Activated naive CD4-positive, alpha-beta T cell treated with anti-CD3 and anti-CD28 coated beads, Interleukin-2, amount 50 U/mL, for 24 hours (primary cell): ENCODE results near the gene MYO16.

Experiments
- H3K27ac Mint-ChIP-seq: one replicate; pipeline ENCODE4 v1.8.0; 2021; ENCODE audit warnings: mild to moderate bottlenecking, mixed read lengths
- H3K27me3 Mint-ChIP-seq: one replicate; pipeline ENCODE4 v1.8.0; 2021; ENCODE audit warnings: mixed read lengths
- H3K36me3 Mint-ChIP-seq: one replicate; pipeline ENCODE4 v1.8.0; 2021; ENCODE audit warnings: mixed read lengths
- H3K4me1 Mint-ChIP-seq: one replicate; pipeline ENCODE4 v1.8.0; 2021; ENCODE audit warnings: mixed read lengths
- H3K4me3 Mint-ChIP-seq: one replicate; pipeline ENCODE4 v1.8.0; 2021; ENCODE audit warnings: mild to moderate bottlenecking, mixed read lengths
- H3K9me3 Mint-ChIP-seq: one replicate; pipeline ENCODE4 v1.8.0; 2021; ENCODE audit warnings: mixed read lengths

The MYO16 gene

GRCh38 chr13:109158383-109158782 lies 529.0 kb downstream of the MYO16 start:
- Mint-ChIP-seq H3K4me3 (no peak overlapping the region), H3K36me3 (no peaks in the 10 kb centered on the region), H3K4me1 (no peaks in the 10 kb centered on the region), H3K27ac (no peak overlapping the region), H3K27me3 (peaks cover 2% of the 10 kb centered on the region), H3K9me3 (no peaks in the 10 kb centered on the region)

- no peak overlapping the region for H3K27ac Mint-ChIP-seq
These were observed 530.4 kb downstream of the MYO16 start for GRCh38 chr13:109159650-109160309.

GRCh38 chr13:109160357-109160756 lies 530.9 kb downstream of the MYO16 start:
- no peaks in the 10 kb centered on the region for H3K36me3 Mint-ChIP-seq
- H3K4me3 Mint-ChIP-seq: no peak overlapping the region
- no peaks in the 10 kb centered on the region for H3K4me1 Mint-ChIP-seq
- H3K27me3 Mint-ChIP-seq: peaks cover 2% of the 10 kb centered on the region
- H3K27ac Mint-ChIP-seq: no peak overlapping the region
- no peaks in the 10 kb centered on the region for H3K9me3 Mint-ChIP-seq

More at GRCh38 chr13:109159650-109160309, 530.4 kb downstream of the MYO16 start:
- H3K36me3 Mint-ChIP-seq: no peaks in the 10 kb centered on the region
- H3K9me3 Mint-ChIP-seq: no peaks in the 10 kb centered on the region
- no peaks in the 10 kb centered on the region for H3K4me1 Mint-ChIP-seq
- no peak overlapping the region for H3K4me3 Mint-ChIP-seq
- peaks cover 2% of the 10 kb centered on the region for H3K27me3 Mint-ChIP-seq

GRCh38 chr13:109160887-109161669 lies 531.7 kb downstream of the MYO16 start:
- Mint-ChIP-seq H3K4me3 (no peak overlapping the region), H3K27ac (no peak overlapping the region), H3K4me1 (no peaks in the 10 kb centered on the region), H3K27me3 (peaks cover 2% of the 10 kb centered on the region), H3K36me3 (no peaks in the 10 kb centered on the region), H3K9me3 (no peaks in the 10 kb centered on the region)

- no peaks in the 10 kb centered on the region for H3K36me3 Mint-ChIP-seq
- H3K4me3 Mint-ChIP-seq: no peak overlapping the region
- H3K4me1 Mint-ChIP-seq: no peaks in the 10 kb centered on the region
- H3K27me3 Mint-ChIP-seq: peaks cover 2% of the 10 kb centered on the region
- no peaks in the 10 kb centered on the region for H3K9me3 Mint-ChIP-seq
- H3K27ac Mint-ChIP-seq: no peak overlapping the region
These were observed 533.0 kb downstream of the MYO16 start for GRCh38 chr13:109162248-109163036.

- H3K36me3 Mint-ChIP-seq: no peaks in the 10 kb centered on the region
- H3K27me3 Mint-ChIP-seq: peaks cover 2% of the 10 kb centered on the region
- H3K27ac Mint-ChIP-seq: no peak overlapping the region
- no peak overlapping the region for H3K4me3 Mint-ChIP-seq
- no peaks in the 10 kb centered on the region for H3K9me3 Mint-ChIP-seq
- no peaks in the 10 kb centered on the region for H3K4me1 Mint-ChIP-seq
These were observed 533.6 kb downstream of the MYO16 start for GRCh38 chr13:109163037-109163379.

- no peak overlapping the region for H3K4me3 Mint-ChIP-seq
- no peaks in the 10 kb centered on the region for H3K4me1 Mint-ChIP-seq
- peaks cover 2% of the 10 kb centered on the region for H3K27me3 Mint-ChIP-seq
- no peaks in the 10 kb centered on the region for H3K9me3 Mint-ChIP-seq
- H3K36me3 Mint-ChIP-seq: no peaks in the 10 kb centered on the region
- no peak overlapping the region for H3K27ac Mint-ChIP-seq
These were observed 536.0 kb downstream of the MYO16 start for GRCh38 chr13:109165417-109165904.

- Mint-ChIP-seq H3K9me3 (no peaks in the 10 kb centered on the region), H3K4me3 (no peak overlapping the region), H3K36me3 (no peaks in the 10 kb centered on the region), H3K27me3 (peaks cover 2% of the 10 kb centered on the region), H3K27ac (no peak overlapping the region), H3K4me1 (no peaks in the 10 kb centered on the region)
These were observed 537.4 kb downstream of the MYO16 start for GRCh38 chr13:109166804-109167203.

- Mint-ChIP-seq H3K4me1 (no peaks in the 10 kb centered on the region), H3K4me3 (no peak overlapping the region), H3K27ac (no peak overlapping the region), H3K36me3 (no peaks in the 10 kb centered on the region), H3K9me3 (no peaks in the 10 kb centered on the region), H3K27me3 (no peaks in the 10 kb centered on the region)
These were observed 542.7 kb downstream of the MYO16 start for GRCh38 chr13:109172136-109172535.

- H3K27me3 Mint-ChIP-seq: no peaks in the 10 kb centered on the region
- no peaks in the 10 kb centered on the region for H3K36me3 Mint-ChIP-seq
- H3K9me3 Mint-ChIP-seq: no peaks in the 10 kb centered on the region
- no peak overlapping the region for H3K4me3 Mint-ChIP-seq
- H3K27ac Mint-ChIP-seq: no peak overlapping the region
- H3K4me1 Mint-ChIP-seq: no peaks in the 10 kb centered on the region
These were observed 546.3 kb downstream of the MYO16 start for GRCh38 chr13:109175666-109176065.

GRCh38 chr13:109180905-109181425 lies 551.6 kb downstream of the MYO16 start:
- no peaks in the 10 kb centered on the region for H3K36me3 Mint-ChIP-seq
- H3K4me3 Mint-ChIP-seq: no peak overlapping the region
- no peak overlapping the region for H3K27ac Mint-ChIP-seq
- peaks cover 3% of the 10 kb centered on the region for H3K27me3 Mint-ChIP-seq
- H3K9me3 Mint-ChIP-seq: no peaks in the 10 kb centered on the region
- no peaks in the 10 kb centered on the region for H3K4me1 Mint-ChIP-seq

- H3K9me3 Mint-ChIP-seq: no peaks in the 10 kb centered on the region
- H3K36me3 Mint-ChIP-seq: no peaks in the 10 kb centered on the region
- H3K27me3 Mint-ChIP-seq: peaks cover 3% of the 10 kb centered on the region
These were observed 553.5 kb downstream of the MYO16 start for GRCh38 chr13:109182777-109183465.

GRCh38 chr13:109191413-109191812 lies 562.0 kb downstream of the MYO16 start:
- peaks cover 7% of the 10 kb centered on the region for H3K27me3 Mint-ChIP-seq
- no peak overlapping the region for H3K27ac Mint-ChIP-seq
- no peaks in the 10 kb centered on the region for H3K36me3 Mint-ChIP-seq
- no peak overlapping the region for H3K4me3 Mint-ChIP-seq
- H3K9me3 Mint-ChIP-seq: no peaks in the 10 kb centered on the region
- no peaks in the 10 kb centered on the region for H3K4me1 Mint-ChIP-seq

More at GRCh38 chr13:109182777-109183465, 553.5 kb downstream of the MYO16 start:
- Mint-ChIP-seq H3K4me3 (no peak overlapping the region), H3K27ac (no peak overlapping the region), H3K4me1 (no peaks in the 10 kb centered on the region)

GRCh38 chr13:109192306-109192705 lies 562.9 kb downstream of the MYO16 start:
- H3K4me1 Mint-ChIP-seq: no peaks in the 10 kb centered on the region
- H3K4me3 Mint-ChIP-seq: no peak overlapping the region
- peaks cover 8% of the 10 kb centered on the region for H3K27me3 Mint-ChIP-seq
- H3K36me3 Mint-ChIP-seq: no peaks in the 10 kb centered on the region
- H3K27ac Mint-ChIP-seq: no peak overlapping the region
- H3K9me3 Mint-ChIP-seq: no peaks in the 10 kb centered on the region

- Mint-ChIP-seq H3K36me3 (no peaks in the 10 kb centered on the region), H3K4me1 (no peaks in the 10 kb centered on the region), H3K9me3 (no peaks in the 10 kb centered on the region), H3K4me3 (no peak overlapping the region), H3K27me3 (peaks cover 10% of the 10 kb centered on the region), H3K27ac (no peak overlapping the region)
These were observed 567.5 kb downstream of the MYO16 start for GRCh38 chr13:109196948-109197347.
